A673 (cell line): Measurements from ENCODE around the gene ARID3B. TPM values are rescaled to one million over a fixed set of nuclear protein-coding genes. Genes with fewer than 3 reads are reported as not detected.
"Not testable (repeated sequence)": the region's sequence is repeated elsewhere in the genome, so short reads cannot be mapped to it uniquely, and the experiment has no call there.

Experiments used
- BruUV-seq: library from RNA; stranded (reverse); fragments of 400-500 nt; replicated peaks from 2 replicates; lab custom pipeline; 2021; lab: Mats Ljungman, UMichigan
- CTCF ChIA-PET: fragments of 300-600 bp; sonication (Branson Sonifier 250); formaldehyde crosslinking; loops from one replicate; lab custom pipeline; 2022; ENCODE audit warnings: antibody characterized with exemption; lab: Charles Lee
- POLR2A ChIA-PET: fragments of 300-600 bp; sonication (Branson Sonifier 250); formaldehyde crosslinking; loops from one replicate; lab custom pipeline; 2022; ENCODE audit warnings: antibody characterized with exemption; ENCODE audit not compliant: low non-redundant PET; lab: Charles Lee
- DNase-seq: peaks from one replicate; pipeline ENCODE4 v3.0.0-alpha.2; 2015; ENCODE audit warnings: low spot score
- H3K27ac ChIP-seq: fragments of 200-600 bp; sonication (generic); 2 replicates; pipeline ENCODE4 v1.5.1; 2016; ENCODE audit warnings: mixed run types, low read depth, mild to moderate bottlenecking, mixed read lengths, antibody characterized with exemption, low read length; ENCODE audit not compliant: poor library complexity, severe bottlenecking
- H3K27me3 ChIP-seq: fragments of 200-600 bp; sonication (generic); replicated peaks from 2 replicates; pipeline ENCODE4 v1.6.1; 2017; ENCODE audit warnings: mixed run types, low read depth, mild to moderate bottlenecking, mixed read lengths, antibody characterized with exemption, low read length; ENCODE audit not compliant: insufficient read depth, poor library complexity
- H3K36me3 ChIP-seq: fragments of 200-600 bp; sonication (generic); 2 replicates; pipeline ENCODE4 v1.6.1; 2016; ENCODE audit warnings: mixed run types, mild to moderate bottlenecking, mixed read lengths, antibody characterized with exemption, low read length; ENCODE audit not compliant: insufficient read depth, poor library complexity, severe bottlenecking
- H3K4me1 ChIP-seq: fragments of 200-600 bp; sonication (generic); 2 replicates; pipeline ENCODE4 v1.6.1; 2017; ENCODE audit warnings: mixed run types, mild to moderate bottlenecking, mixed read lengths, antibody characterized with exemption, low read length; ENCODE audit not compliant: insufficient read depth, poor library complexity, severe bottlenecking
- H3K4me3 ChIP-seq: fragments of 200-600 bp; sonication (generic); 2 replicates; pipeline ENCODE4 v1.5.1; 2016; ENCODE audit warnings: low read depth, mixed run types, mild to moderate bottlenecking, mixed read lengths, low read length; ENCODE audit not compliant: poor library complexity, severe bottlenecking
- H3K9me3 ChIP-seq: fragments of 200-600 bp; sonication (generic); 2 replicates; pipeline ENCODE4 v1.6.1; 2016; ENCODE audit warnings: mixed run types, low read depth, mild to moderate bottlenecking, mixed read lengths, antibody characterized with exemption, low read length; ENCODE audit not compliant: poor library complexity, severe bottlenecking
- EZH2 ChIP-seq: fragments of 200-600 bp; sonication (generic); IDR thresholded peaks from 2 replicates; pipeline ENCODE4 v1.6.1; 2017; ENCODE audit warnings: borderline replicate concordance, low read depth, mild to moderate bottlenecking, mixed read lengths, antibody characterized with exemption, low read length; ENCODE audit not compliant: poor library complexity, severe bottlenecking
- intact Hi-C: fragments of 100-400 bp; cut with micrococcal nuclease; formaldehyde crosslinking; loops from one replicate; pipeline ENCODE4 v1.10.0; 2022; ENCODE audit not compliant: unreplicated experiment
- total RNA-seq: library from RNA; stranded (reverse); gene quantifications from 2 replicates; pipeline ENCODE4 v1.2.3, GENCODE V29; 2021
- TF ChIP-seq, protein P1 (sequence below): fragments of 300-800, 200-600 bp; sonication (generic); conservative IDR thresholded peaks from 2 replicates; pipeline ENCODE4 v1.5.1; 2017; ENCODE audit warnings: low read depth, mild to moderate bottlenecking, antibody characterized with exemption, low read length, moderate library complexity, mixed read lengths

ARID3B gene
- total RNA-seq, 1 experiment from 2014 or later = 18.3 TPM

- Histone ChIP-seq H3K9me3 (no peaks in the 10 kb centered on the region), H3K27me3 (no peaks in the 10 kb centered on the region), H3K4me3 (no peak overlapping the region), H3K36me3 (peaks cover 4% of the 10 kb centered on the region), H3K27ac (no peak overlapping the region), H3K4me1 (peaks cover 11% of the 10 kb centered on the region)
- ChIA-PET CTCF (no interaction called here), POLR2A (no interaction called here)
- DNase-seq = no peak
- no peak for TF ChIP-seq EZH2
- TF ChIP-seq, protein P1, sequence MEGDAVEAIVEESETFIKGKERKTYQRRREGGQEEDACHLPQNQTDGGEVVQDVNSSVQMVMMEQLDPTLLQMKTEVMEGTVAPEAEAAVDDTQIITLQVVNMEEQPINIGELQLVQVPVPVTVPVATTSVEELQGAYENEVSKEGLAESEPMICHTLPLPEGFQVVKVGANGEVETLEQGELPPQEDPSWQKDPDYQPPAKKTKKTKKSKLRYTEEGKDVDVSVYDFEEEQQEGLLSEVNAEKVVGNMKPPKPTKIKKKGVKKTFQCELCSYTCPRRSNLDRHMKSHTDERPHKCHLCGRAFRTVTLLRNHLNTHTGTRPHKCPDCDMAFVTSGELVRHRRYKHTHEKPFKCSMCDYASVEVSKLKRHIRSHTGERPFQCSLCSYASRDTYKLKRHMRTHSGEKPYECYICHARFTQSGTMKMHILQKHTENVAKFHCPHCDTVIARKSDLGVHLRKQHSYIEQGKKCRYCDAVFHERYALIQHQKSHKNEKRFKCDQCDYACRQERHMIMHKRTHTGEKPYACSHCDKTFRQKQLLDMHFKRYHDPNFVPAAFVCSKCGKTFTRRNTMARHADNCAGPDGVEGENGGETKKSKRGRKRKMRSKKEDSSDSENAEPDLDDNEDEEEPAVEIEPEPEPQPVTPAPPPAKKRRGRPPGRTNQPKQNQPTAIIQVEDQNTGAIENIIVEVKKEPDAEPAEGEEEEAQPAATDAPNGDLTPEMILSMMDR = no peak
- BruUV-seq = no TSS peak
- intact Hi-C loops = no loop called here
Measured at GRCh38 chr15:74593122-74593521, 52.1 kb downstream of the ARID3B start.

DNA sequence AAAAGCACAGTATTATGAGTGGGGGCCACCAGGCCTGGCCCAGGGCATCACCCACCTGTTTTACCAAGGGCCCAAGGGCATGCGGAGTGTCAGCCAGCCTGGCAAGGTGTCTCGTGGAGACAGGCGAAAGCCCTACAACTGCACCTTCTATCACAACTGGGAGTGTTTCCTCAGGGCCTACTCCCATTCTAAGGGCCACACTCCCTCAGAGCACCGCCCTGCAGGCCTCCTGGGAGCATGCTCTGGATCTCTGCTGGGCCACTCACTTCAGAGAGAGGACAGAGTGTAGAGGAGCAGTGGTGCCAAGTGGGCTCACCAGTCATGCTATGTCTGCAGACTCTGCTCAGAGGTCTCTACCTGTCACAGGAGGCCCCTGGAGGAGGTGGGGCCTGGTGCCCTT is 53.4 kb downstream of the ARID3B start:
- CTCF ChIA-PET = no interaction called here
- no peak for TF ChIP-seq EZH2
- TF ChIP-seq, protein P1 = no peak
- intact Hi-C loops = no loop called here
- no TSS peak for BruUV-seq
- Histone ChIP-seq H3K4me1 (peaks cover 4% of the 10 kb centered on the region), H3K4me3 (no peak overlapping the region), H3K36me3 (peaks cover 4% of the 10 kb centered on the region), H3K27me3 (no peaks in the 10 kb centered on the region), H3K9me3 (no peaks in the 10 kb centered on the region), H3K27ac (no peak overlapping the region)
- POLR2A ChIA-PET = no interaction called here
- DNase-seq = no peak

DNA sequence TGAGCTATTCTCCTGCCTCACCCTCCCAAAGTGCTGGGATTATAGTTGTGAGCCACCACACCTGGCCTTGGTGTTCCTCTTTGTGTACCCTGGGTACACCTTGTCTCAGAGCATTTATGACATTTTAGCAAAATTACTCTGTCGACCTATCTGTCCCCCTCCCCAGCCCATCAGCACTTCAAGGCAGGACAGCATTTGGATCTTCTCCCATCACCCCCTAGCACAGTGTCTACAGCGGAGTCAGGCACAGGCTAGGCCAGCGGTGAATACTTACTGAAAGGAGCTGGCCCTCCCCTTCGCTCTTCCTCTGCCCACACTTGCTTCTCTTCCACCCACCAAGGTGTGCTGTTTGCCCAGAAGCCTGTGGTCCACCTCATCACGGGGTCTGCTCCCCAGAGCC is 54.3 kb downstream of the ARID3B start:
- H3K4me3 ChIP-seq = no peak overlapping the region
- peaks cover 4% of the 10 kb centered on the region for H3K4me1 ChIP-seq
- H3K9me3 ChIP-seq = no peaks in the 10 kb centered on the region
- intact Hi-C loops = no loop called here
- H3K27ac ChIP-seq = no peak overlapping the region
- no peak for TF ChIP-seq EZH2
- TF ChIP-seq, protein P1 = no peak
- peaks cover 4% of the 10 kb centered on the region for H3K36me3 ChIP-seq
- ChIA-PET CTCF (no interaction called here), POLR2A (no interaction called here)
- DNase-seq = no peak
- BruUV-seq = no TSS peak
- no peaks in the 10 kb centered on the region for H3K27me3 ChIP-seq

DNA sequence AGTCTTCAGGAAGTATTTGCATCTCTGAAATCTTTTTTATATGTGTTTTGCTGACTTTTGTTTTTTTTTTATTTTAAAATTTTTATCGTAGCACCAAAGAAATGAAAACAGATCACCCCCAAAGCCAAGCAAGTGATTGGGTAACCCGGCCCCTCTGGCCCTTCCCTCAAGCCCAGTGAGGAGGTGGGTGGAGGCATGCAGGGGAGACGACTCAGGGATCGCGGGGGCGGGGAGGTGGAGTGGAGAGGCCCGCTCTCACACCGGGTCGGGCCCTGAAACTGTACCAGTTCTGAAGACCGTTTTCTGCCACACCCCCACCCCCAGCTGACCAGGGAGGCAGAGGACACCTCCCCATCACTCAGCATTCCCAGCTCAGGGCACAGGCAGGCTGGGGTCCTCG is 55.7 kb downstream of the ARID3B start:
- H3K4me3 ChIP-seq, H3K36me3 ChIP-seq, H3K27ac ChIP-seq, CTCF ChIA-PET, DNase-seq, POLR2A ChIA-PET, H3K4me1 ChIP-seq, H3K27me3 ChIP-seq, H3K9me3 ChIP-seq, intact Hi-C loops, BruUV-seq: not testable (repeated sequence)

DNA sequence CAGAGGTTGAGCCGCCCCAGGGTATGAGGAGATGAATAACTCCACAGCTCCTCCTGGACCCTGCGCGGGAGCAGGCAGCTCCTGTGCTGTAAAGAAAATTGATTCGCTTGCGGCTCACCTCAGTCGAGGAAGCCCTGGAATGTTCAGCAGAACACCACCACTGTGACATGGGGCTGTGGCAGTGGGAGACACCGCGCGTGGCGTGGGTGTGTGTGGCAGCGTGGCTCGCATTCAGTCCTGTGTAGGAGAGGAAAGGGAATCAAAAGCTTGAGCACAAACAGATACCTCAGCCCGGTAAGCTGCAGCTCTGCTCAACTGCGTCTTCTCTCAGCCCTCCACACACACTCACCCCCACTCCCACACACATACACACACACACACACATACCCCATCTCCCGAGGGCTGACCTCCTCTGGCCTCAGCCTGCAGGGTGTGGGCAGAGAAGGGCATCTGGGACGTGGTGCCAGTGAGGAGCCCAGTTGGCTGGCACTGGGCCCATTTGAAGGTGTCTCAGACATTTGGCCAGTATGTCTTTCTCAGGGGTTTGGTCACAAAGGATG is 56.2 kb downstream of the ARID3B start:
- POLR2A ChIA-PET, H3K27ac ChIP-seq, H3K27me3 ChIP-seq, intact Hi-C loops, H3K4me3 ChIP-seq, DNase-seq, H3K4me1 ChIP-seq, BruUV-seq, H3K9me3 ChIP-seq, CTCF ChIA-PET, H3K36me3 ChIP-seq: not testable (repeated sequence)
